ENCODE measurements around the gene RAB6C. TPM values are rescaled to one million over a fixed set of nuclear protein-coding genes. Genes with fewer than 3 reads are reported as not detected.
"Not testable (repeated sequence)": the region's sequence is repeated elsewhere in the genome, so short reads cannot be mapped to it uniquely, and the experiment has no call there.

The RAB6C gene
- polyA plus RNA-seq, 4 donors = 0.18 to 0.91 (median 0.81) TPM

GRCh38 chr2:129992415-129993006, 13.0 kb downstream of the RAB6C start:
- not testable (repeated sequence) for DNase-seq (ENCODE audit: low read depth in 4 of 4, low spot score in 2 of 4)

- DNase-seq (ENCODE audit: low read depth in 4 of 4, low spot score in 2 of 4) = not testable (repeated sequence)
Measured at GRCh38 chr2:129993151-129993550, 13.7 kb downstream of the RAB6C start.

- not testable (repeated sequence) for DNase-seq (ENCODE audit: low read depth in 4 of 4, low spot score in 2 of 4)
Measured at GRCh38 chr2:129996657-129997237, 17.3 kb downstream of the RAB6C start.

GRCh38 chr2:129998771-129999170, 19.3 kb downstream of the RAB6C start:
- DNase-seq (ENCODE audit: low read depth in 4 of 4, low spot score in 2 of 4) = not testable (repeated sequence)

GRCh38 chr2:130005862-130006261, 26.4 kb downstream of the RAB6C start:
- peak in 1 of 4 donors; percentile 2 for DNase-seq (ENCODE audit: low read depth in 4 of 4, low spot score in 2 of 4)

- DNase-seq (ENCODE audit: low read depth in 4 of 4, low spot score in 2 of 4) = not testable (repeated sequence)
Measured at GRCh38 chr2:130016701-130017100, 37.2 kb downstream of the RAB6C start.

GRCh38 chr2:130019402-130019801, 39.9 kb downstream of the RAB6C start:
- no peak for DNase-seq (ENCODE audit: low read depth in 4 of 4, low spot score in 2 of 4)

- DNase-seq (ENCODE audit: low read depth in 4 of 4, low spot score in 2 of 4) = not testable (repeated sequence)
Measured at GRCh38 chr2:130020069-130020468, 40.6 kb downstream of the RAB6C start.

GRCh38 chr2:130025931-130026330, 46.5 kb downstream of the RAB6C start:
- not testable (repeated sequence) for DNase-seq (ENCODE audit: low read depth in 4 of 4, low spot score in 2 of 4)

Other genes starting within 250 kb of the RAB6C start
- under 1 TPM in 3 of 4 donors, not detected in 1; 0.10 to 0.13 (median 0.11) TPM for gene POTEF, start 149.6 kb downstream of the RAB6C start, polyA plus RNA-seq (ENCODE audit: insufficient read length in 4 of 4)
- 10 to 100 TPM in 3 of 4 donors, 1 to 10 TPM in 1; 7.3 to 26.2 (median 16.5) TPM for gene CCDC74B, start 165.4 kb downstream of the RAB6C start, polyA plus RNA-seq (ENCODE audit: insufficient read length in 4 of 4)
- gene SMPD4, start 201.9 kb downstream of the RAB6C start, polyA plus RNA-seq (ENCODE audit: insufficient read length in 4 of 4) = 10 to 100 TPM; 50.3 to 82.2 (median 62.3) TPM
- gene MZT2B, start 202.6 kb downstream of the RAB6C start, polyA plus RNA-seq (ENCODE audit: insufficient read length in 4 of 4) = 100 to 1,000 TPM in 3 of 4 donors, 10 to 100 TPM in 1; 73.6 to 242 (median 161) TPM
- under 1 TPM in 2 of 4 donors, not detected in 2; 0.11 to 0.26 TPM for gene TUBA3E, start 218.8 kb downstream of the RAB6C start, polyA plus RNA-seq (ENCODE audit: insufficient read length in 4 of 4)

Data from left renal cortex interstitium (tissue), 4 donors.